ENCODE measurements around the gene C1QTNF6. TPM values are rescaled to one million over a fixed set of nuclear protein-coding genes. Genes with fewer than 3 reads are reported as not detected.

Gene C1QTNF6
- total RNA-seq, 4 donors from 2014 or later = 0.69 to 1.6 (median 1.1) TPM

DNA sequence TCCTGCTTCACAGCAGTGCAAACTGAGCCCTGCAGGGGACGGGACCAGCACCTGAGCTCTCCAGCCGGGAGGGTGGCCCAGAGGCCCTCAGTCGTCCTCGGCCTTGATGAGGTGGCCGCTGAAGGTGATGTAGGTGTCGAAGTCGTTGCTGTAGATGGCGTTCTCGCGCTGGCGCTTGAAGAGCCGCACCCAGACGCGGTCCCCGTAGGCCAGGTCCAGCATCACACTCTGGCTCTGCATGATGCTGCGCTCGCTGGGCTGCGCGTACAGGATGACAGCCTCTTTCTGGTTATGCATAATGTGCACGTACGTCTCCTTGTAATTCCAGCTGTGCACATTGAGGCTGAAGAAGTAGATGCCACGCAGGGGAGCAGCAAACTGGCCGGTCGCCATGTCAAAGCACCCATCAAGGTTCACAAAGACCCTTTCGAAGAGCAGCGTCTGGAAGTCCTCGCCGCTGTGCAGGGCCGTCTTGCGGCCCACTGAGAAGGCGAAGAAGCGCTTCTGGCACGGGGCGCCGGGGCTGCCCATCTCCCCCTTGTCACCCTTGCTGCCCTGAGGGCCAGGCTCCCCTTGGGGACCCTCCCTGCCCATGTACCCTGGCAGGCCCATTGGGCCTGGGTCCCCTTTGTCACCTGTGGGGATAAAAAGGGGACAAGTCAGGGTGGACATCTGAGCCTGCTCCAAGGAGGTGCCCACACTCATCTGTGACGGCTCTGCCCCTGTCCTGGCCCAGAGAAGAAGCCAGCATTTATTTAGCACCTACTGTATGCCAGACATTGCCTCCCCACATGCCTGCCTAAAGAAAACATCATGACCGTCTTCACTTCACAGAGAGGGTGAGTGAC lies 5.7 kb downstream of the C1QTNF6 start:
- no peaks in the 10 kb centered on the region for H3K27me3 ChIP-seq
- no peak overlapping the region for H3K4me3 ChIP-seq
- no peak for ATAC-seq
- TF ChIP-seq POLR2A (IDR thresholded peaks at IDR 0.05) (no peak), POLR2AphosphoS5 (IDR thresholded peaks at IDR 0.05) (no peak), EP300 (IDR thresholded peaks at IDR 0.05) (no peak)
- TF ChIP-seq, protein P1, sequence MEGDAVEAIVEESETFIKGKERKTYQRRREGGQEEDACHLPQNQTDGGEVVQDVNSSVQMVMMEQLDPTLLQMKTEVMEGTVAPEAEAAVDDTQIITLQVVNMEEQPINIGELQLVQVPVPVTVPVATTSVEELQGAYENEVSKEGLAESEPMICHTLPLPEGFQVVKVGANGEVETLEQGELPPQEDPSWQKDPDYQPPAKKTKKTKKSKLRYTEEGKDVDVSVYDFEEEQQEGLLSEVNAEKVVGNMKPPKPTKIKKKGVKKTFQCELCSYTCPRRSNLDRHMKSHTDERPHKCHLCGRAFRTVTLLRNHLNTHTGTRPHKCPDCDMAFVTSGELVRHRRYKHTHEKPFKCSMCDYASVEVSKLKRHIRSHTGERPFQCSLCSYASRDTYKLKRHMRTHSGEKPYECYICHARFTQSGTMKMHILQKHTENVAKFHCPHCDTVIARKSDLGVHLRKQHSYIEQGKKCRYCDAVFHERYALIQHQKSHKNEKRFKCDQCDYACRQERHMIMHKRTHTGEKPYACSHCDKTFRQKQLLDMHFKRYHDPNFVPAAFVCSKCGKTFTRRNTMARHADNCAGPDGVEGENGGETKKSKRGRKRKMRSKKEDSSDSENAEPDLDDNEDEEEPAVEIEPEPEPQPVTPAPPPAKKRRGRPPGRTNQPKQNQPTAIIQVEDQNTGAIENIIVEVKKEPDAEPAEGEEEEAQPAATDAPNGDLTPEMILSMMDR (IDR thresholded peaks at IDR 0.05) = no peak
- H3K36me3 ChIP-seq = peaks cover 0 to 27% of the 10 kb centered on the region in 2 donors
- no peaks in the 10 kb centered on the region for H3K9me3 ChIP-seq
- peaks cover 0 to 36% (median 14%) of the 10 kb centered on the region in 3 donors for H3K4me1 ChIP-seq
- WGBS, 2 donors (ENCODE audit: low coverage in 1 of 2) = 0 to 90% methylated on average over 1 to 2 of the region's 37 CpGs
- no peak overlapping the region for H3K27ac ChIP-seq

DNA sequence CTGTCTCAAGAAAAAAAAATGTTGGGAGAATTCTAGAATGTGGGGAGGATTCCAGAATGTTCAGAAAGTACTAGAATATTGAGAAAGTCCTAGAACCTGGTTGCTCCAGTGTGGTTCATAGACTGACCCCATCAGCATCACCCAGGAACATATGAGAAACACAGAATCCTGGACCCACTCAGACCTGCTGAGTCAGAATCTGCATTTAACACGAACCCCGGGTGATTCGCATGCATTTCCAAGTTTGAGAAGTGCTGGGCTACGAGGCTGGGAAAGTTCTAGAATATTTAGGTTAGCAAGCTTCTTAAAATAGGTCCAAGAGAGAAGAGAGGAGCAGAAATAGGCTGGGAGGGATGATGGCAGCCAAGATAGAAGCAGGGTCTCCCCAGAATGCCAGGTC lies 6.4 kb downstream of the C1QTNF6 start:
- 66 to 73% methylated on average over 2 to 4 of the region's 4 CpGs for WGBS, 2 donors (ENCODE audit: low coverage in 1 of 2)
- H3K27me3 ChIP-seq = no peaks in the 10 kb centered on the region
- peaks cover 0 to 36% (median 14%) of the 10 kb centered on the region in 3 donors for H3K4me1 ChIP-seq
- H3K27ac ChIP-seq = no peak overlapping the region
- no peak overlapping the region for H3K4me3 ChIP-seq
- no peak for TF ChIP-seq POLR2A (IDR thresholded peaks at IDR 0.05)
- TF ChIP-seq EP300 (IDR thresholded peaks at IDR 0.05) = no peak
- TF ChIP-seq POLR2AphosphoS5 (IDR thresholded peaks at IDR 0.05) = no peak
- peaks cover 0 to 27% of the 10 kb centered on the region in 2 donors for H3K36me3 ChIP-seq
- no peaks in the 10 kb centered on the region for H3K9me3 ChIP-seq
- no peak for ATAC-seq

DNA sequence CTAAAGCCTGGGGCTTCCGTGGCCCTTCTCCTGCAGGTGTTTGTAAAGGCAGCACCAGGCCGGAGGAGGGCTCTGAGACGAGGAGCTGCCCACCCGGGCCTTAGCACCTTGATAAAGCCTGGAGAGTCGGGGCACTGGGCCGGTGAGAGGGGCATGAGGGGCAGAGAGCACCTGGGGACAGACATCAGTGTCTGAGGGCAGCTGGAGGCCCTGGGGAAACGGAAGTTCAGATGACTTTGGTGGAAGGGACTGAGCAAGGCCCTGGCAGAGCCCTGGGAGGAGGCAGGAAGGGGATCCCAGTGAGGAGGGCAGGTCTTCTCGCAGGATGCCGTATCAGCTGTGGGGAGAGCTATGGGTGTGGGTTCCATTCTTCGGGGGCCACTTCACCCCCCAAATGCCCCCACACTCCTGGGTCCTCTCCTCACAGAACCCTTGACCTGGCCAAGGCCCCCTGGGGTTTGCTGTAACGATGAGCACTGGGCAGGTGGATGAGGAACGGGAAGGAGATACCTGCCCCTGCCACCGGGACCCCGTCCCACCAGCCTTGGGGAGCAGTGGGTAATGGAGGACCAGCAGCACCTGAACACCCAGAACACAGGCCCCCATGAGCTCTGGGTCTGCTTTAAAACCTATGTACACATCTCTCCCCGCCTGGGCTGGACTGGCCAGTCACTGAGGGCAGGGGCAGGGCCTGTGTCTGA lies 7.4 kb downstream of the C1QTNF6 start:
- ATAC-seq = no peak
- Histone ChIP-seq H3K4me1 (peaks cover 0 to 36% (median 24%) of the 10 kb centered on the region in 3 donors), H3K36me3 (peaks cover 0 to 27% of the 10 kb centered on the region in 2 donors), H3K4me3 (no peak overlapping the region), H3K27ac (peak overlapping the region in 1 of 4 donors; percentile 29), H3K9me3 (no peaks in the 10 kb centered on the region), H3K27me3 (no peaks in the 10 kb centered on the region)
- TF ChIP-seq POLR2A (IDR thresholded peaks at IDR 0.05) (no peak), POLR2AphosphoS5 (IDR thresholded peaks at IDR 0.05) (no peak), EP300 (IDR thresholded peaks at IDR 0.05) (no peak)
- TF ChIP-seq, protein P1 (IDR thresholded peaks at IDR 0.05) = no peak
- WGBS, 2 donors (ENCODE audit: low coverage in 1 of 2) = 82% methylated on average over 6 of the region's 15 CpGs; no CpG with 5 or more reads in 1 of the 2 donors

DNA sequence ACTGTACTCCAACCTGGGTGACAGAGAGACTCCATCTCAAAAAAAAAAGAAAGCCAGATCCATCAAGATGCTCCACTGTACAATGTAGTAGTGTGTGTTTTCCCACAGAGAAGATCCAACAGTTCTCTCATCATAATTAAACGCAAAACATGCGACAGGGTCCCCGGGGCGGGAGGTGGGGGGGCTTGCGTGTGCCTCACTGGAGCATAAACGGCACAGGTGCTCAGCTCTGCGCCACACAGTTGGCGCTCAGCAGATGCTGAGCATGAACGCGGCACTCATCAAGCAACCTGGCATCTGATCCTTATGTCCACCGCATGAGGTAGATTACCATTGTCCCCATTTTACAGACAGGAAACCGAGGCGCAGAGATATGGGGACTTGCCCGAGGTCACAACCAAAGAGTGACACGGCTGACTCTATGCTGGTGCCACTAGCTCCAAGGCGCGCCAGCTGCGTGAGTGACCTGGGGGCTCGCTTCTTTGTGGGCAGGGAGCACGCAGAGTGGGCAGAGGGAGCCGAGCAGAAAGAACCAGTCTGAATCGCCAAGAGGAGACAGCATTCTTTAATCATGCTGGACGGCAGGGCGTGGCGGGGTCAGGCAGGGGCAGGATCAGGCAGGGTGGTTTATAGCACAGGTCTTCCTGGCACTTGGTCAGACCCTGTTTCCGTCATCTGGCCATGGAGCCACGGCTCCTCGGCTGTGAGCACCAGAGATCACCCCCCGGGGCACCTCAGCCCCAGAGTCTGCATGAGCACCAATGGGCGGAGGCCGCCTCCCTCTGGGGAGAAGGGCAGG lies 8.2 kb downstream of the C1QTNF6 start:
- WGBS, 2 donors (ENCODE audit: low coverage in 1 of 2) = 79 to 100% methylated on average over 1 to 10 of the region's 31 CpGs
- TF ChIP-seq POLR2A (IDR thresholded peaks at IDR 0.05) (no peak), EP300 (IDR thresholded peaks at IDR 0.05) (no peak), POLR2AphosphoS5 (IDR thresholded peaks at IDR 0.05) (no peak)
- TF ChIP-seq, protein P1 (IDR thresholded peaks at IDR 0.05) = no peak
- H3K4me1 ChIP-seq = peaks cover 0 to 38% (median 25%) of the 10 kb centered on the region in 3 donors
- H3K4me3 ChIP-seq = no peak overlapping the region
- ATAC-seq = no peak
- H3K9me3 ChIP-seq = no peaks in the 10 kb centered on the region
- peak overlapping the region in 1 of 4 donors; percentile 29 for H3K27ac ChIP-seq
- no peaks in the 10 kb centered on the region for H3K27me3 ChIP-seq
- H3K36me3 ChIP-seq = peaks cover 0 to 27% of the 10 kb centered on the region in 2 donors

DNA sequence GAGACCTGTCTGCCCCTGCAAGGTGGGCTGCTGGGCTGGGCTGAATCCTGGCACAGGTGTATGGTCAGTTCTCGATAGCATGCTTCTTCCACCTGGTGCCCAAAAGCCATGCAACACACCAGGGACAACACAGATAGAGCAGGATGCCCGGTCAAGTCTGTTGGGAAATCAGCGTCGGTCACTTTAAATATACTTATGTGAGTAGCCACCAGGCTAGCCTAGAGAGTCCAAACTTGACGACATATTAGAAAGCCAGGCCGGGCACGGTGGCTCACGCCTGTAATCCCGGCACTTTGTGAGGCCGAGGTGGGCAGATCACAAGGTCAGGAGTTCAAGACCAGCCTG lies 8.9 kb downstream of the C1QTNF6 start:
- no peaks in the 10 kb centered on the region for H3K9me3 ChIP-seq
- no peak overlapping the region for H3K4me3 ChIP-seq
- peaks cover 0 to 24% of the 10 kb centered on the region in 2 donors for H3K36me3 ChIP-seq
- TF ChIP-seq POLR2AphosphoS5 (IDR thresholded peaks at IDR 0.05) (no peak), EP300 (IDR thresholded peaks at IDR 0.05) (no peak), POLR2A (IDR thresholded peaks at IDR 0.05) (no peak)
- TF ChIP-seq, protein P1 (IDR thresholded peaks at IDR 0.05) = no peak
- no peak overlapping the region for H3K27ac ChIP-seq
- H3K27me3 ChIP-seq = no peaks in the 10 kb centered on the region
- no peak for ATAC-seq
- no CpG with 5 or more reads among the region's 10 CpGs for WGBS, 2 donors (ENCODE audit: low coverage in 1 of 2)
- H3K4me1 ChIP-seq = peaks cover 0 to 38% (median 25%) of the 10 kb centered on the region in 3 donors
